GM19324 (cell line): ENCODE measurements around the gene PHC3.

Source experiments
- ATAC-seq: cut with Tn5 transposase; IDR thresholded peaks from one replicate; pipeline ENCODE4 v1.9.1; 2021; ENCODE audit warnings: mild to moderate bottlenecking, moderate library complexity; ENCODE audit not compliant: unreplicated experiment, low FRiP score

Gene PHC3

GRCh38 chr3:170189398-170190256, 8.1 kb upstream of the PHC3 start:
- peak; percentile 22 for ATAC-seq

DNA sequence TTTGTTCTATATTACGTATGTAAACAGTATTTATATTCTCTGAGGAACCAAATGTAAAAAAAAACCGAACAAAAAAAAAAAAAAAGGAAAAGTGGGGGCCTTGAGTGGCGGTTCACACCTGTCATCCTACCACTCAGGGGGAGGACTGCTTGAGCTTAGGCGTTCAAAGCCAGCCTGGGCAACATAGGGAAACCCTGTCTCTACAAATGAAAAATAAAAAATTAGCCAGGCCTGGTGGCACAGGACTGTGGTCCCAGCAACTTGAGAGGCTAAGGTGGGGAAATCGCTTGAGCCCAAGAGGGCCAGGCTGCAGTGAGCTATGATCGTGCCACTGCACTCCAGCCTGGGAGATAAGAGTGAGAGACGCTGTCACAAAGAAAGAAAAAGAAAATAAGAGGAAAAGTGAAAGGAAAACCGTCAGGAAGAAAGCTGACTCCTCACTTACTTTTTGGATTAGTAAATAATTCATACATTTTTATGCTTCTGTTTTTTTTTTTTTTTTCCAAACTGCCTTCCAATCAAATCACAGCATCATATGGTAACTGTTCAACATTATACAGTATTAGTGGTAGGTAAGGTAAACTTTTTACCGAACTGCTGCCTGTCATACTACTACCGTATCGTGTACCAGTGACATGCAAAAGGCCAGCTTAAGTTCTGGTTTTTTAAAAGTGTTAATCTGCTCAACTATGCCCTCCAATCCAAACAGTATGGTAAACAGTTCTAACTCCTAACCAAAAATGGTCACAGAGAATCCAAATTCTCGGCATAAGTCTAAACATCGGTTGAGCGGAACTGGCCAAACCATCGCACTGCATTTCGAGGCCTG, 1.2 kb downstream of the PHC3 start:
- ATAC-seq, result peak; percentile 7

GRCh38 chr3:170179432-170179831, 2.1 kb downstream of the PHC3 start:
- no peak for ATAC-seq

- no peak for ATAC-seq
Observed at GRCh38 chr3:170178651-170179050, 2.9 kb downstream of the PHC3 start.

- peak; percentile 45 for ATAC-seq
Observed at GRCh38 chr3:170171563-170171962, 10.0 kb downstream of the PHC3 start.

DNA sequence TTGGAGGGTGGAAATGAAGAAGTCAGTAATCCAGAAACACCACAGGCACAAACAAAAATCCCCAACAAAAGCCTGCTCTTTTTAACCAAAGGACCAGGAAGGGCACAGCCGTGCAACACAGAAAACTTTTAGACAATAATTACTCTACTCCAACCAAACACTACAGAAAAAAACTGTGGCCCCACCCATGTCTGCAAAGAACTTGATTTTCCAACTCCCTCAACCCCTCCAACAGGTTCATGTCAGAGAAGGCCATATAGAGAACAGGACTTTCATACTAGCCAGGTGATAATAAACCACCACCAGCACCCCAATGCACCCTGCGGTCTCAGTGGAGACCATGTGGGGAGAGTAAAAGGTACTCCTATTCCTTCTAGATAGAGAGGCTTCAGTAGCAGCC, 16.8 kb downstream of the PHC3 start:
- ATAC-seq, result no peak

- ATAC-seq, result no peak
Observed at GRCh38 chr3:170163956-170164645, 17.4 kb downstream of the PHC3 start.

GRCh38 chr3:170162630-170163029, 18.9 kb downstream of the PHC3 start:
- ATAC-seq, result no peak

GRCh38 chr3:170162052-170162451, 19.5 kb downstream of the PHC3 start:
- ATAC-seq, result no peak

GRCh38 chr3:170159933-170160332, 21.6 kb downstream of the PHC3 start:
- ATAC-seq, result no peak

DNA sequence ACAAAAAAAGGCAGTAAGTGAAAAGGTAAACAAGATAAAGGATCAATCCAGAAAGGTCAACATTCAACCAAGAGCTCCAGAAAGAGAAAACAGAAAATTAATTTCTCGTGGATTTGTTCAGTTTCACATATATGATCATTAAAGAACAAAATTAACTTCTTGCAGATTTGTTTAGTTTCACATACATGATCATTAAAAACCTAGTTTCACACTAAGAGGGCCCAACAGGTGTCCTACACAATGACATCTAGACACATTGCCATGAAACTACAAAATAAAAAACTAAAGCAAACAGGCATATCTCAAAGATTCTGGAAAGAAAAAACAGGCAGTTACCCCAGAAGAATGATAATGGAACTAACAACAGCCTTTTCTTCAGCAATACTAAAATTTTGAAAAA, 22.1 kb downstream of the PHC3 start:
- no peak for ATAC-seq

- no peak for ATAC-seq
Observed at GRCh38 chr3:170155604-170156003, 25.9 kb downstream of the PHC3 start.

GRCh38 chr3:170154569-170155143, 26.9 kb downstream of the PHC3 start:
- peak; percentile 82 for ATAC-seq

DNA sequence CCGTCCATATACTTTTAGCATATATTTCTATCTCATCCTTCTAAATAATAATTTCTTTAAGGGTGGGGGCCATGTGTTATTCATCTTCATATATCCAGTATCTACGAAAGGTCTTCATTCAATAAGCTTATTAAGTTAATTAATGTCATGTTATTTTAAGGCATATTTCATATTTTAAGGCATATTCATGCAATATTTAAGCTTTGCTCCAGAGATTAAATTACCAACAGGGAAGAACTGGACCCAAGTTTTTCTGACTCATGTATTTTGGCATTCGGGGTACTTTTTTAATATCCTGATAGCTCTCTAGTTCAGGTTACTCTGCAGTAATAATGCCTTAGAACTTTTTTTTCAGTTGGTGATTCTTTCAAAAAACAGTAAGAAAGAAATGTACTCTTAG, 27.4 kb downstream of the PHC3 start:
- no peak for ATAC-seq

- ATAC-seq, result no peak
Observed at GRCh38 chr3:170151536-170151935, 30.0 kb downstream of the PHC3 start.

GRCh38 chr3:170149016-170149415, 32.5 kb downstream of the PHC3 start:
- ATAC-seq, result no peak

GRCh38 chr3:170145278-170145677, 36.3 kb downstream of the PHC3 start:
- no peak for ATAC-seq

- peak; percentile 86 for ATAC-seq
Observed at GRCh38 chr3:170144437-170144843, 37.1 kb downstream of the PHC3 start.

GRCh38 chr3:170142373-170142772, 39.2 kb downstream of the PHC3 start:
- ATAC-seq, result no peak

DNA sequence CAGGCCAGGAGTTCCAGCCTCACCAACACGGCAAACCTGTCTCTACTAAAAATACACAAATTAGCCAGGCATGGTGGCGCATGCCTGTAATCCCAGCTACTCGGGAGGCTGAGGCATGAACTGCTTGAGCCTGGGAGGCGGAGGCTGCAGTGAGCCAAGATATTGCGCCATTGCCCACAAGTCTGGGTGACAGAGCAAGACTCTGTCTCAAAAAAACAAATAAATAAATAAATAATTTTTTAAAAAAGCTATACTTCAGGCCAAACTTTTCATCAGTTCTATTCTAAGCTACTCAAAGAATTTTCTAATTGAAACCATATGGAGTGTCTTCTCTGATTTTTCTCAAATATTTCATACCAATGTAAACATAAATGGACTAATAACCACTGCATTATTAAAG, 43.5 kb downstream of the PHC3 start:
- ATAC-seq, result no peak

DNA sequence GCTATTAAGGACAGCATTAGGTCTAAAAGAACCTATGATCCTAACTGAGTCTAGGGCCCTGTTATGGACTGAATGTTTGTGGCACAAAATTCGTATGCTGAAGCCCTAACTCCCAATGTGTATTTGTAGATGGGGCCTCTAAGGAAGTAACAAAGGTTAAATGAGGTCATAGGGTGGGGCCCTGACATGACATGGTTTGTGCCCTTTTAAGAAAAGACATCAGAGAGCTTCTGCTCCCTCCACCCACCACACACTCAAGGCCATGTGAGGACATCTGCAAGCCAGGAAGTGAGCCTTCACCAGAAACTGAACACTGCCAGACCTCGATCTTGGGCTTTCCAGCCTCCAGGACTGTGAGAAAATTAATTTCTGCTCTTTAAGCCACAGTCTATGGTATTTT, 49.2 kb downstream of the PHC3 start:
- ATAC-seq, result no peak
